Left lobe of liver (tissue), 2 donors: ENCODE data around the gene TMEM238L. TPM values are rescaled to one million over a fixed set of nuclear protein-coding genes. Genes with fewer than 3 reads are reported as not detected.

ENCODE experiments used
- ATAC-seq: fragments of 200-7000 bp; cut with Tn5 transposase; one replicate; pipeline ENCODE4 v1.9.1; 2020; ENCODE audit warnings: mild to moderate bottlenecking, moderate library complexity
- DNase-seq: peaks from one replicate; pipeline ENCODE4 v3.0.0-alpha.2; 2020; ENCODE audit warnings: low spot score
- total RNA-seq: library from RNA; stranded (reverse); gene quantifications from one replicate; pipeline ENCODE4 v1.2.1, GENCODE V29; 2021
- donor health status: DM: no; HTN: no; CAD: no; lungs with moderate emphysema.
- donor health status: DM: no; HTN: yes; CAD: no.

The TMEM238L gene
- total RNA-seq, 1 donor from 2014 or later, result not detected

GRCh38 chr17:10748531-10749181 lies 55.2 kb downstream of the TMEM238L start:
- DNase-seq (no peak), ATAC-seq (no peak)

GRCh38 chr17:10745231-10745630 lies 58.7 kb downstream of the TMEM238L start:
- ATAC-seq (no peak), DNase-seq (no peak)

Other genes with a start within 250 kb of the TMEM238L start
- gene MYH3, start 146.8 kb downstream of the TMEM238L start, total RNA-seq, result 4.2 TPM
- gene SCO1, start 106.6 kb downstream of the TMEM238L start, total RNA-seq, result 30.6 TPM
- gene ADPRM, start 106.5 kb downstream of the TMEM238L start, total RNA-seq, result 3.9 TPM
- 42.7 TPM for gene TMEM220, start 74.1 kb downstream of the TMEM238L start, total RNA-seq
- not detected for gene PIRT, start 34.0 kb upstream of the TMEM238L start, total RNA-seq